OCI-LY3 (cell line): ENCODE measurements around the gene SAMSN1.

Experiments
- H2AFZ ChIP-seq: fragments of 200-600, 300-600 bp; shearing (Covaris generic); 2 replicates; pipeline ENCODE4 v1.6.0; 2014; ENCODE audit warnings: antibody characterized with exemption, low read depth, low read length
- H3K27ac ChIP-seq: fragments of 200-600, 300-600 bp; sonication (generic); 2 replicates; pipeline ENCODE4 v1.5.1; 2014; ENCODE audit warnings: mild to moderate bottlenecking, low read length, moderate library complexity, mixed read lengths
- H3K27me3 ChIP-seq: fragments of 200-600, 300-600 bp; sonication (generic); 2 replicates; pipeline ENCODE4 v1.6.1; 2014; ENCODE audit warnings: low read depth, low read length, mixed read lengths
- H3K36me3 ChIP-seq: fragments of 200-600, 300-600 bp; sonication (generic); replicated peaks from 2 replicates; pipeline ENCODE3; 2014; ENCODE audit warnings: low read depth, low read length, mixed read lengths
- H3K4me1 ChIP-seq: fragments of 300-600, 200-600 bp; sonication (generic); 2 replicates; pipeline ENCODE4 v1.6.1; 2014; ENCODE audit warnings: low read length, mixed read lengths
- H3K4me2 ChIP-seq: fragments of 200-600, 300-600 bp; sonication (generic); 2 replicates; pipeline ENCODE4 v1.6.1; 2014; ENCODE audit warnings: low read length, mixed read lengths
- H3K4me3 ChIP-seq: fragments of 300-600, 200-600 bp; sonication (generic); 2 replicates; pipeline ENCODE4 v1.5.1; 2014; ENCODE audit warnings: antibody characterized with exemption, mild to moderate bottlenecking, low read length, moderate library complexity
- H3K79me2 ChIP-seq: fragments of 300-600, 200-600 bp; shearing (Covaris generic); 2 replicates; pipeline ENCODE4 v1.6.1; 2014; ENCODE audit warnings: mild to moderate bottlenecking, low read length, mixed read lengths
- H3K9ac ChIP-seq: fragments of 300-600, 200-600 bp; shearing (Covaris generic); 2 replicates; pipeline ENCODE4 v1.6.0; 2014; ENCODE audit warnings: mild to moderate bottlenecking, low read length, moderate library complexity
- H3K9me3 ChIP-seq: fragments of 200-600, 300-600 bp; shearing (Covaris generic); 2 replicates; pipeline ENCODE4 v1.6.1; 2014; ENCODE audit warnings: low read length, mixed read lengths; ENCODE audit not compliant: insufficient read depth
- H4K20me1 ChIP-seq: fragments of 200-600, 300-600 bp; sonication (generic); 2 replicates; pipeline ENCODE4 v1.6.1; 2016; ENCODE audit warnings: low read length, mixed read lengths; ENCODE audit not compliant: insufficient read depth
- CTCF ChIP-seq: fragments of 200-600, 300-600 bp; sonication (generic); IDR thresholded peaks from 2 replicates; pipeline ENCODE4 v1.5.1; 2014; ENCODE audit warnings: antibody characterized with exemption, low read length, low read depth
- EZH2phosphoT487 ChIP-seq: fragments of 200-600 bp; shearing (Covaris generic); IDR thresholded peaks from 2 replicates; pipeline ENCODE4 v1.6.1; 2018; ENCODE audit warnings: antibody characterized with exemption, mixed run types, low read depth

SAMSN1 gene

GRCh38 chr21:14535702-14536101, 10.4 kb downstream of the SAMSN1 start:
- H3K4me1 ChIP-seq = peaks cover 35% of the 10 kb centered on the region
- H4K20me1 ChIP-seq = peaks cover 4% of the 10 kb centered on the region; the same call in 1 of the 2 replicates
- H3K79me2 ChIP-seq = peaks cover 46% of the 10 kb centered on the region
- no peaks in the 10 kb centered on the region for H3K27me3 ChIP-seq
- H2AFZ ChIP-seq = no peak overlapping the region
- H3K9ac ChIP-seq = no peak overlapping the region
- peaks cover 19% of the 10 kb centered on the region for H3K36me3 ChIP-seq
- no peaks in the 10 kb centered on the region for H3K9me3 ChIP-seq
- no peak overlapping the region for H3K27ac ChIP-seq
- no peak overlapping the region for H3K4me3 ChIP-seq
- no peak overlapping the region for H3K4me2 ChIP-seq
- TF ChIP-seq EZH2phosphoT487 (no peak), CTCF (no peak)

- H3K27ac ChIP-seq = peak overlapping the region; percentile 81
- peak overlapping the region; percentile 29; the same call in 1 of the 2 replicates for H3K9ac ChIP-seq
- peaks cover 44% of the 10 kb centered on the region for H3K79me2 ChIP-seq
- no peak for TF ChIP-seq CTCF
- no peak for TF ChIP-seq EZH2phosphoT487
- peak overlapping the region; percentile 83 for H3K4me2 ChIP-seq
- peaks cover 4% of the 10 kb centered on the region; the same call in 1 of the 2 replicates for H4K20me1 ChIP-seq
- 0 out of 2 replicates have a peak overlapping the region, but pooled peaks have one; percentile 26 for H2AFZ ChIP-seq
- peaks cover 35% of the 10 kb centered on the region for H3K4me1 ChIP-seq
- no peaks in the 10 kb centered on the region for H3K9me3 ChIP-seq
- H3K4me3 ChIP-seq = peak overlapping the region; percentile 59
- H3K36me3 ChIP-seq = peaks cover 19% of the 10 kb centered on the region
- no peaks in the 10 kb centered on the region for H3K27me3 ChIP-seq
These were observed 12.4 kb downstream of the SAMSN1 start for GRCh38 chr21:14533499-14534428.

GRCh38 chr21:14531757-14532316, 14.3 kb downstream of the SAMSN1 start:
- no peaks in the 10 kb centered on the region for H3K27me3 ChIP-seq
- H3K9ac ChIP-seq = no peak overlapping the region
- no peak overlapping the region for H3K4me3 ChIP-seq
- H3K4me1 ChIP-seq = peaks cover 50% of the 10 kb centered on the region
- H4K20me1 ChIP-seq = peaks cover 13% of the 10 kb centered on the region; the same call in 1 of the 2 replicates
- no peak overlapping the region for H2AFZ ChIP-seq
- H3K36me3 ChIP-seq = peaks cover 15% of the 10 kb centered on the region
- H3K79me2 ChIP-seq = peaks cover 39% of the 10 kb centered on the region
- no peaks in the 10 kb centered on the region for H3K9me3 ChIP-seq
- H3K4me2 ChIP-seq = no peak overlapping the region
- H3K27ac ChIP-seq = no peak overlapping the region
- no peak for TF ChIP-seq CTCF
- no peak for TF ChIP-seq EZH2phosphoT487

GRCh38 chr21:14530592-14530991, 15.5 kb downstream of the SAMSN1 start:
- TF ChIP-seq EZH2phosphoT487 = no peak
- TF ChIP-seq CTCF = no peak
- Histone ChIP-seq H3K9ac (no peak overlapping the region), H3K27ac (no peak overlapping the region), H3K36me3 (peaks cover 11% of the 10 kb centered on the region), H4K20me1 (peaks cover 22% of the 10 kb centered on the region; the same call in 1 of the 2 replicates), H2AFZ (no peak overlapping the region), H3K27me3 (no peaks in the 10 kb centered on the region), H3K4me3 (no peak overlapping the region), H3K4me2 (no peak overlapping the region), H3K4me1 (peaks cover 56% of the 10 kb centered on the region), H3K9me3 (no peaks in the 10 kb centered on the region), H3K79me2 (peaks cover 30% of the 10 kb centered on the region)
